IPS DF 6.9 (cell line): ENCODE measurements around the gene IRF2BPL.
A peak's percentile ranks its signal among the peaks of the same experiment; 100 is the strongest.

ENCODE experiments used
- DNase-seq: peaks from one replicate; pipeline ENCODE4 v3.0.0-alpha.2; 2013; ENCODE audit warnings: low read depth, low spot score
- H3K27ac ChIP-seq: one replicate; pipeline ENCODE4 v1.5.1; 2013; ENCODE audit warnings: low read length, control low read depth
- H3K27me3 ChIP-seq: 2 replicates; pipeline ENCODE4 v1.6.1; 2013; ENCODE audit warnings: mild to moderate bottlenecking, low read length; ENCODE audit not compliant: control insufficient read depth, insufficient read depth
- H3K36me3 ChIP-seq: 2 replicates; pipeline ENCODE4 v1.6.1; 2013; ENCODE audit warnings: low read length; ENCODE audit not compliant: control insufficient read depth, insufficient read depth
- H3K4me1 ChIP-seq: 2 replicates; pipeline ENCODE4 v1.6.1; 2013; ENCODE audit warnings: low read length; ENCODE audit not compliant: control insufficient read depth, insufficient read depth
- H3K4me3 ChIP-seq: 2 replicates; pipeline ENCODE4 v1.5.1; 2013; ENCODE audit warnings: mild to moderate bottlenecking, low read length
- H3K9me3 ChIP-seq: 2 replicates; pipeline ENCODE4 v1.6.1; 2013; ENCODE audit warnings: low read length, inconsistent platforms; ENCODE audit not compliant: control insufficient read depth, insufficient read depth
- WGBS: extraction: QIAGEN DNeasy Blood & Tissue Kit; methylation state at CpG from one replicate; pipeline ENCODE4 v1.1.7; 2013; ENCODE audit warnings: mixed read lengths, missing lambda C conversion rate; ENCODE audit not compliant: insufficient read length, insufficient coverage; 5-methylcytosine and 5-hydroxymethylcytosine counted together

IRF2BPL gene

DNA sequence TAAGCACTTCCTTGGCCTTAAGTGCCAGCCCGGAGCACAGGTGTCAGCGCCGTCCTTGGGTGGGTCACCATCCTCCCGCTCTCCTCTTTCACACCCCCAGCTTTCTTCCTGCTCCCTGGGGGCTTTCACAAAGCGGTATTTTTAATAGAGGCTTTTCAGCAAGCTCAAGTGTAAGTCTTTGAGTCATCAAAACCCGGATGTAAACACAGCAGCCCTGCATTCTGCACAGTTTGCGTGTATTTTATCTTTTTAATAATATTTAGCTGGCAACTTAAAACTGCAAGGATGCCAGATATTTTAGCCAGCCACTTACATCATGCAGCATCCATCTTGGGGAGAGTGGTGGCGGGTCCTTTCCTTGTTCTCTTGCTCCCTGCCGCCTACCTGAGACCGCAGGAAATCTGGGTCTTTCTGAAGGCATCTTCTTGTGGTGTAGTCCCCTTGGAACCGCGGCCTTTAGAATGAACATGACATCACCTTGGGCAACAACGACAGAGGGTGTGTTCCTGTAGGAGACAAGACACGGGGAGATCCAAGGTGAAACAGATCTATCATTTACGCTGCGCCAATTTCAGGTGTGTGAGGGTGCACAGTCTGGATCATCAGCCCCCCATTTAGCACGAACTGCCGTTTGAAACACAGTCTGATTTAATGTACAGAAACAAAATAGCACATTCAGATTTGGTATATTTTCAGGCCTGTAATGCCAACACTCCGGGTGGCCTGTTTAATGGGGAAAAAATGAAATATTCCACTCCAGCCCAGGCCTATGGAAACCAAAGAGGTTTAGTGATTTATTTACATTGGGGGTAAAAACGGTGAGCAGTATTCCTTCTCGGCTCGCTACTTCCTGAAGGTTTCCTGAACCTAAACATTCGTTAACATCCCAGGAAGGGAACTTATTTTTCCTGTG lies 12.5 kb upstream of the IRF2BPL start:
- no peak overlapping the region for H3K27ac ChIP-seq
- H3K4me1 ChIP-seq = peaks cover 6% of the 10 kb centered on the region; the same call in 1 of the 2 replicates
- no peaks in the 10 kb centered on the region for H3K27me3 ChIP-seq
- H3K9me3 ChIP-seq = no peaks in the 10 kb centered on the region
- no CpG with 5 or more reads among the region's 23 CpGs for WGBS
- no peaks in the 10 kb centered on the region for H3K36me3 ChIP-seq
- DNase-seq = no peak
- no peak overlapping the region; the same call in 1 of the 2 replicates for H3K4me3 ChIP-seq

DNA sequence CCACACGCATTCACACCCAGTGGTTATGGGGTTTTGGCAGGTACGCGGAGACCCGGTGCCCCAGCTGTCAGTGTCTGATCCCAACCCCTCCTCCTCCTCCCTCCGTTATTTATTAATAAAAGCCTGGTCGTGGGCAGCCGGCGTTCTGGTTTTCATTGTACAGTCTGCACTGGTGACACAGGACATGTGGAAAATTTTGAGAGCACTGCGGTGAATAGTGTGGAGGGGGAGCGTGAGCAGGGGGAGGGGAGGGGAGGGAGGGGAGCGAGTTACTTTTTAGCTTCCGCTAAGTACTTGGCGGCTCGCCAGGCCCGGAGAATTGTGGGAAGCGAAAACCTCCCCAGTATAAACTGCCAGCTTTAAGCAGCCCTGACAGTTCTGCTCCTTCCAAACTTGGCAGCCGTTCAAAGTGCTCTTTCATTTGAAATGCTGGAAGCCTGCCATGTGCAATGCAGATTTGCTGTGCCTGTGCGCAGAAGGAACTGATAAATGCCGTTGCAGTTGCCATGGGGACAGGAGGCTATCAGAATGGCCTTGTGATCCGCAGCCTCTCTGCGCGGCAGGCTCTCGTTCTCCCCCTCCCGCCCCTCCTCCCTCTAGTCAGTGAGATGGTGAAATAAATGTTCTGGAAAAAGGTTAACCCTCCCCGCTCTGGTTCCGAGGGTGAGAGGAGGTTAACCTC lies 11.7 kb upstream of the IRF2BPL start:
- no peak overlapping the region for H3K27ac ChIP-seq
- H3K27me3 ChIP-seq = no peaks in the 10 kb centered on the region
- H3K9me3 ChIP-seq = no peaks in the 10 kb centered on the region
- peak overlapping the region; percentile 21; the same call in 1 of the 2 replicates for H3K4me3 ChIP-seq
- no CpG with 5 or more reads among the region's 26 CpGs for WGBS
- H3K4me1 ChIP-seq = peaks cover 6% of the 10 kb centered on the region; the same call in 1 of the 2 replicates
- H3K36me3 ChIP-seq = no peaks in the 10 kb centered on the region
- DNase-seq = no peak

DNA sequence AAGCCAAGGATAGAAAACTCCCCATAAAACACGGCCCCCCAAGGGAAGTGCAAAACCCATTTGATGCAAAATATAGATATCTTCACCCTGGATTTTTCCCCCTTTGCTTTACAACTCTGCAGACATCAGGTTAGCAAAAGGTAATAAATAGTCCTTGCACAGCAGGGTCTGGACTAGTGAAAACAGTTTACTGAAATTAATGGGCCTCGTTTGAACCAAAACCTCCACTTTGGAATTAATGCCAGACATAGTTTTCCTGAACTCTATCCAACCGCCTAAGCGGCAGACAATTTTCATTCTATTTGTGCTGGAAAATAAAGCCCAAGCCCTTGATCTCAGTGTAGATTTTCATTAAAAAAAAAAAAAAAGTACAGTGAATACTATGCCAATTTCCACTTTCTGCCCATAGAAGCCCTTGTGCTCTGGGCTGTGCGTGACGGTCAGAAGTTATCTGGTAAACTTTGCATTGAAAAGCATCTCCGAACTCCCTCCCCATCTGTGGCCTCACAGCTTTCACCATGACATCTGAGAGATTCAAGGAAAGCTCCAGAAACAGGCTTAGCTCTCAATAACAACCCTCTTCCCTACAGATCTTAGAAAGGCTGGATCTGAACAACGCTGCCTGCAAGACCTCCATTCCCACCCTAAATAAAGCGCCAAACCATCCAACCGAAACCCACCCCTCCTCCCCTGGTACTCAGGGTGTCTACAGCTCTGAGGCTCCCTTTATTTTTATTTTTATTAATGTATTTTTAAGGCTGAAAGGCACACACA lies 11.0 kb upstream of the IRF2BPL start:
- Histone ChIP-seq H3K4me3 (no peak overlapping the region; the same call in 1 of the 2 replicates), H3K36me3 (no peaks in the 10 kb centered on the region), H3K27ac (no peak overlapping the region), H3K9me3 (no peaks in the 10 kb centered on the region), H3K27me3 (no peaks in the 10 kb centered on the region), H3K4me1 (peaks cover 7% of the 10 kb centered on the region; the same call in 1 of the 2 replicates)
- no CpG with 5 or more reads among the region's 10 CpGs for WGBS
- no peak for DNase-seq

DNA sequence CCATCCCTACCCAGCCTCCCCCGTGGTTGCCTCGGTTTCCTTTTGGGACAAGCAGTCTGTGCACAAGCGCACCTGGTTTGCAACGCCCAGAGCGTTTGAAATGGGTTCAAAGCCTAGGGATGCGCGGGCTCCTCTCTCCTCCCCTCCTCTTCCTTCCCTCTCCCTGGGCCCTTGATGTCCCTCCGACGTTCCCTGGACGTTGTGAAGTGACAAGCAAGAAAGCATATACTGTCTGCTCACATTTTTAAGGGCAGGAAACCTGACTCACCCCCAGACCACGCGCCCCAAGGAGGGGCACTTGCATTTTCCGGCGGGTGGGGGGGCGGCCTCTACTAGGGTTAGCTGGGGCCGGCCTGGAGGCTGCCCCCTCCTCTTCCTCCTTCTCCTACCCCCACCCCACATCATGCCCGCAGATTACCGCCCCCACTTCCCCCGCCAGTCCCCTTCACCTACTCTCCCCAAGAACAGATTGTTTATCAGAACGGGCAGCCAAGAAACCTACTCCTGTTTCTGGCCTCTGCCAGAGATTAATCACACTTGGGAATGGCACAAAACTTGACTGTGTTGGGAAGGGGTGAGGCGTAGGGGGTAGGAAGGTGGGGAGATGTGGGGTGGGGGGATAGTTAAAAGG lies 9.5 kb upstream of the IRF2BPL start:
- DNase-seq = no peak
- Histone ChIP-seq H3K27ac (no peak overlapping the region), H3K4me3 (no peak overlapping the region)

DNA sequence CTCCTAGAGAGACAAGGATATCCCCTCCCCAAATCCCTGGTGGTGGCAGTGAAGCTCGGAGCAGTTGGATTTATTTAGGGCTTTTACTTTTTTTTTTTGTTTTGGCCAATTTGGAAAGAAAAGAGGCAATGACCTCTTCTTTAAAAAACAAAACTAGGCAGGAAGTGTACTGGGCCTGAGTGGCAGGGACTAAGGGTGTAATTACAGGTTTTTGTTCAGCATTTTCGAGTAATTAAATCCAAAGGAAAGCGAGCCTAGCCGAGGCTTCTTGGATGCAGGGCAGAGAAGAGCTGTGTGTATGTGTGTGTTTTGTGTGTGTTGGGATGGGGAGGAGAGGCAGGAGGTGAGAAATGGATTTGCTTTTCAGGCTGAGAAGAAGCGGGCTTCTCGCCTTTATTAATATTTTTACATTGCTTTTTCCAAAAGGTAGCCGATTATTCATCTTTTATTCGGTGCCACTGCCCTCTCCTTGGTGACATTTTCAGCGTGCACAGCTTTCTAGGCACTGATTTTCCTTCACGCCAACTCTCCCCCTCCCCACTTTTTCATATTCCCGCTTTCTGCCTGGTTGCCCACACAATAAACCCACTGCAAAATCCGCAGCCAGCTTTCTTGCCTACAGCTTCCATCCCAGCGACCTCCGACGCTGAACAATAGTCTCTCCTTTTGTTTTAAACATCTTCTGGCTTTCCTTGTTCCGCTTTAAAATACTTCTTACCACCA lies 8.9 kb upstream of the IRF2BPL start:
- Histone ChIP-seq H3K9me3 (no peaks in the 10 kb centered on the region), H3K36me3 (no peaks in the 10 kb centered on the region), H3K27me3 (no peaks in the 10 kb centered on the region), H3K4me3 (no peak overlapping the region), H3K27ac (no peak overlapping the region), H3K4me1 (peaks cover 10% of the 10 kb centered on the region)
- DNase-seq = no peak
- WGBS = no CpG with 5 or more reads among the region's 16 CpGs

More for the DNA sequence above, 9.5 kb upstream of the IRF2BPL start:
- H3K9me3 ChIP-seq = no peaks in the 10 kb centered on the region
- 100% methylated on average over 1 of the region's 21 CpGs for WGBS
- H3K36me3 ChIP-seq = no peaks in the 10 kb centered on the region
- peaks cover 7% of the 10 kb centered on the region; the same call in 1 of the 2 replicates for H3K4me1 ChIP-seq
- no peaks in the 10 kb centered on the region for H3K27me3 ChIP-seq

DNA sequence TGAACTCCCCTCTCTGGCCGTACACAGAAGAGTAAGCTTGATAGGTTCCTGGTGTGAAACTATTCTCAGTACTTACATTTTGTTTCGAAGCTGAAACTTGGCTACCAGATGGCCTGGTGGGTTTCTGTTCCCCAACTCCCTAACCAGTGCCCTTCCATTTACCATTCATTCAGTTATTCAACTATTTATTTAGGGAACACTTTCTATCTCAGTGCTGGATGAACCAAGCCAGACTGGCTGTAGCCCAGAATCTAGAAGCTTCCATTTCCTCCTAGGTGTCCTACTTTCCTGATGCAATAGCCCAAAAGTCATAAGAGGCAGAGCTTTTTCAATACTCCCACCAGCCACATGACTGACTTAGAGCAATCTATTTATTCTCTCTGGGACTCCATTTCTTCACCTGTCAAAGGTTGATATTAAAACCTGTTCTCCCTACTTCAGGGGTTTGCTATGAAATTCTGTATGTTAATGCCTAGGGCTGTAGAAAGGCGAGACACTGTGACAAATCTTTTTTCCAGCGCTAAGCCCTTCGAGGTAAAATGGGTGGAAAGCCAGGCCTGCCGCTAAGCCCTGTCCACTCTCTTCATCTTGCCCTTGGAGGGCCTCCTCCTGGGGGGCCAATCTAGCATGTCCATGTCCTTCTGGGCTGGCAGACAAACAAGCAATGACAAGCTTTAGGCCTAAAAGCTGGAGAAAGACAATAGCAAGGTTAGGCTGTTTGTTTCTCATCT lies 8.1 kb upstream of the IRF2BPL start:
- no peak overlapping the region for H3K4me3 ChIP-seq
- H3K36me3 ChIP-seq = no peaks in the 10 kb centered on the region
- H3K4me1 ChIP-seq = peaks cover 13% of the 10 kb centered on the region
- no peak overlapping the region for H3K27ac ChIP-seq
- H3K27me3 ChIP-seq = no peaks in the 10 kb centered on the region
- no peak for DNase-seq
- no peaks in the 10 kb centered on the region for H3K9me3 ChIP-seq
- WGBS = no CpG with 5 or more reads among the region's 6 CpGs

DNA sequence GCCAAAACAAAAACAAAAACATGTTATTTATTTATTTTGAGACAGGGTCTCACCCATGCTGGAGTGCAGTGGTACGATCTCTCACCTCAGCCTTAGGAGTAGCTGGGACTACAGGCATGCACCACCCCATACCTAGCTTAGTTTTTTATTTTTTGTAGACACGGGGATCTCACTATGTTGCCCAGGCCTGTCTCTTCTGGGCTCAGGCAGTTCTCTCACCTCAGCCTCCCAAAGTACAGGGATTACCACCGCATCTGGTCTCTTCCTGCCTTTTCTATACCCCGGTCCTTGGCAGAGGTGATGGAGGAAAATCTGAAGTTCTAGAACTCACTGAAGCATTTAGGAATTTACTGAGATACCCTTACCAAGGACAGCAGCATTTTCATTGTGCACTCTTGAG lies 6.8 kb upstream of the IRF2BPL start:
- H3K4me3 ChIP-seq = no peak overlapping the region
- no CpG with 5 or more reads among the region's 4 CpGs for WGBS
- H3K36me3 ChIP-seq = no peaks in the 10 kb centered on the region
- no peaks in the 10 kb centered on the region for H3K9me3 ChIP-seq
- H3K4me1 ChIP-seq = peaks cover 12% of the 10 kb centered on the region
- DNase-seq = no peak
- H3K27me3 ChIP-seq = no peaks in the 10 kb centered on the region
- no peak overlapping the region for H3K27ac ChIP-seq

DNA sequence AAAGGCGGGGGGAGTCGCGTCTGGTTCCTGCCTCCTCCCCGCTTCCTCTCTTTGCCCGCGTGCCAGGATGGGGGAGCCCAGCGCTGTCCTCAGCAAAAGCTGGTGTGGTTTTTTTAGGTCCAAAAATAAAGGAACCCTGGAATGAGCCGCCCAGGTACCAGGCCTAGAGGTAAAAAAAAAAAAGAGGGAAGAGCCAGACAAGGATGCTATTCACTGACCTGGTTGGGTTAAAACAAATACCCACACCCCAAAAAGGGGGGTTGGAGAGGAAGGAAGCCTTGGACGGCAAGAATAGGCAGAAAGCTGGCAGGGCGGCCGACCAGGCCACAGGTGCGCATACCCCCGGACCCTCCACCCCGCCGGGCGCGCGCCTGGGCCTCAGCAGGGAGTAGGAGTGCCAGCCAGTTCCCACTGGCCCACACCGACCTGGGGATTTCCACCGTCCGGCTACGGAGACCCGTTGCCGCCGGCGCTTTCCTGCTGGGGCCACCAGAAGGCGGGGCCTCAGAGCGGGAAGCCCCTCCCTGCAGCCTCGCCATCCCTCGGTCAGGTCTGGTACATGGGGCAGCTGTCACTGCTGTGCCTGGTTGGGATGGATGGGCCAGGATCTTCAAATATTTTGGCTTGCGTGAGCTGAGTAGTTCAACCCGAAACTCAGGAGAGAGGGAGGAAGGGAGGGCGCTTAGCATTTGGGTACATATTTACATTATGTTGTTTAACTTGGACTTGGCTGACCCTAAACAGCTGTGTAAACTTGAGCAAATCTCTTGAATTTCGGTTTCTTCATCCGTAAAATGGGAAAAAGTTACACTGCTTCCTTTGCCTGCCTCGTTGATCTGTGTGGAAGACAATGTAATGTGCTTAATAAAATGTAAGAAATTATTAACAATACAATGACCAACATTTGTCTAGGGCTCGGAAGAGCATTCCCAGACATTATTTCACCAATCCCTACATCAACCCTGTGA lies 5.4 kb upstream of the IRF2BPL start:
- no peak overlapping the region for H3K27ac ChIP-seq
- DNase-seq = peak; percentile 63
- peak overlapping the region; percentile 30; the same call in 1 of the 2 replicates for H3K4me3 ChIP-seq
- H3K4me1 ChIP-seq = peaks cover 13% of the 10 kb centered on the region
- no CpG with 5 or more reads among the region's 37 CpGs for WGBS
- H3K27me3 ChIP-seq = no peaks in the 10 kb centered on the region
- no peaks in the 10 kb centered on the region for H3K9me3 ChIP-seq
- H3K36me3 ChIP-seq = no peaks in the 10 kb centered on the region
